Gastrocnemius medialis (tissue), 4 donors: Measurements from ENCODE around the gene KIF7. TPM values are rescaled to one million over a fixed set of nuclear protein-coding genes. Genes with fewer than 3 reads are reported as not detected.
A peak's percentile ranks its signal among the peaks of the same experiment; 100 is the strongest.

Experiments
- ATAC-seq, 2 donors: fragments of 150-250 bp; one replicate each; pipeline ENCODE4 v1.9.1; 2016
- DNase-seq, 2 donors: peaks; one replicate each; pipeline ENCODE4 v3.0.0-alpha.2; 2019
- H3K27ac ChIP-seq, 4 donors: fragments of 200-600 bp; sonication (generic); 1 replicate in 1 of 4; 2 replicates in 3 of 4; pipeline ENCODE4 v1.5.1; 2016 to 2018; ENCODE audit warnings: mild to moderate bottlenecking in 2 of 4, moderate library complexity in 1 of 4
- H3K27me3 ChIP-seq, 3 donors: fragments of 200-600 bp; sonication (generic) in 2 of 3; 1 replicate in 1 of 3; 2 replicates in 2 of 3; pipeline versions ENCODE4 v1.5.1 to v1.6.0; 2016 to 2019; ENCODE audit warnings: mild to moderate bottlenecking in 1 of 3, moderate library complexity in 1 of 3
- H3K36me3 ChIP-seq, 2 donors: fragments of 200-600 bp; sonication (generic) in 1 of 2; one replicate each; pipeline ENCODE4 v1.5.1; 2017 to 2018
- H3K4me1 ChIP-seq, 2 donors: fragments of 200-600 bp; sonication (generic) in 1 of 2; one replicate each; pipeline ENCODE4 v1.5.1; 2016 to 2017; ENCODE audit warnings: mild to moderate bottlenecking in 2 of 2
- H3K4me3 ChIP-seq, 4 donors: fragments of 200-600 bp; sonication (generic) in 3 of 4; 1 replicate in 1 of 4; 2 replicates in 3 of 4; pipeline ENCODE4 v1.5.1; 2016 to 2019; ENCODE audit warnings: mild to moderate bottlenecking in 2 of 4
- H3K9me3 ChIP-seq, 3 donors: fragments of 200-600 bp; sonication (generic) in 2 of 3; 1 replicate in 1 of 3; 2 replicates in 2 of 3; pipeline ENCODE4 v1.5.1; 2016 to 2019
- POLR2A ChIP-seq, 2 donors: fragments of 450-650 bp; IDR thresholded peaks; one replicate each; pipeline ENCODE4 v1.6.1; 2017; ENCODE audit warnings: antibody characterized with exemption in 2 of 2, mild to moderate bottlenecking in 2 of 2, moderate library complexity in 2 of 2
- in situ Hi-C, 4 donors: fragments of 200-750 bp; cut with MboI; loops; one replicate each; pipeline versions ENCODE4 v1.15.0 to v1.8.0; 2017; ENCODE audit warnings: low sequenced_read_pairs in 4 of 4
- intact Hi-C: fragments of 100-400 bp; cut with DNase I; formaldehyde crosslinking; loops from one replicate; pipeline ENCODE4 v1.15.1; 2023; ENCODE audit warnings: low total_unique reads
- total RNA-seq, 4 donors: library from RNA; depleted of rRNA; stranded (reverse); fragments of >200 nt; gene quantifications; one replicate each; pipeline versions ENCODE4 v1.1.0 to v1.2.3, GENCODE V29; 2016
- TF ChIP-seq, protein P1 (sequence below), 5 experiments: fragments of 450-650 bp in 3 of 5; fragments of 200-600 bp in 2 of 5; sonication (generic) in 2 of 5; IDR thresholded peaks in 4 of 5; conservative IDR thresholded peaks in 1 of 5; 1 replicate in 4 of 5; 2 replicates in 1 of 5; pipeline ENCODE4 v1.5.1; 2016 to 2019; ENCODE audit warnings: antibody characterized with exemption in 5 of 5, mild to moderate bottlenecking in 3 of 5, moderate library complexity in 3 of 5

The KIF7 gene
- under 1 TPM; 0.19 to 0.66 (median 0.61) TPM for total RNA-seq

DNA sequence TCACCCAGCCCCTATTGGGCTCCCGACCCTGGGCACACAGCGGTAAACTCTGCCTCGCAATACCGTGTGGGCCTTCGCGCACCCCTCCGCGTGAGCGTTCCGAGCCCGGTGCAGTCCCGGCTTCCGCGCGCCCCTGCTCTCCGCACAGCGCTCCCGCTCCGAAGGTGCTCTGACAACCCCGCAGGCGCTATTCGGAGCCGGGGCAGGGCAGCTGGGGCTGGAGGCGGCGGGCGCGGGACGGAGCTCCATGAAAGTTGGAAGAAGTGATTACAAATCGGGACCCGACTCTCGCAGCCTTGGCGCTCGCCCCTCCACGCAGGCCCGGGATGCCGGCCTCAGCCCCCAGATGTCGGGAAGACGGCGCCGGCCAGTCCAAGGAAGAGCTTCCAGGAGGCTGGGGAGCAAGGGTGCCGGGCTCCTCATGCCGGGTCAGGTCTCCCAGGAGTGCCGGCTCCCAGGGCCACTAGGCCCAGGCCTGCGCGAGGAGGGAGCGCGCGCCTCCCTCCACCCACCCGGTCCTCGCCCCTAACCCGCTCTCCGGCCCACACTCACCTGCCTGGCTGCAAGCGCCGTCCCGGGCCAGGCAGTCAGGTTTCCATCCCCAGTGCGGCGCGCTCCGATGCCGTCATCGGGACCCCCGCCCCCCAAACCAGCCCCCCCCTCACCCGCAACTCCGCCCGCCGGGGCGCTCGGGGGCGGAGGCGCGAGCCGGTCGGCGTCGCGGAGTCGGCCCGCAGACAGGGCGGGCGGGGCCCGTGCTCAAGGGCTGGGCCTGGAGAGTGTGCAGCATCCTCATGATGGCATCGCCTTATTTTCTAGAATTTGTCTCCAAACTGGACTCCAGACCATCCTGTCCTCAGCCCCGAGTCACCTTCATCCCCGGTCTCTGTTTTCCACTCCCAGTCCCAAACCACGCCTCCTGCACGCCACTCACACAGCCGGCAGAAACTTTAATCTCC is at the start of gene KIF7:
KIF7 (minus strand) TSS at position 621 of the 959 bp plus-strand sequence. CDS start 2,537 bp downstream, outside the sequence.
- H3K36me3 ChIP-seq: no peaks in the 10 kb centered on the region
- no peaks in the 10 kb centered on the region for H3K9me3 ChIP-seq
- peak; percentile 32 to 53 for ATAC-seq
- TF ChIP-seq, protein P1, sequence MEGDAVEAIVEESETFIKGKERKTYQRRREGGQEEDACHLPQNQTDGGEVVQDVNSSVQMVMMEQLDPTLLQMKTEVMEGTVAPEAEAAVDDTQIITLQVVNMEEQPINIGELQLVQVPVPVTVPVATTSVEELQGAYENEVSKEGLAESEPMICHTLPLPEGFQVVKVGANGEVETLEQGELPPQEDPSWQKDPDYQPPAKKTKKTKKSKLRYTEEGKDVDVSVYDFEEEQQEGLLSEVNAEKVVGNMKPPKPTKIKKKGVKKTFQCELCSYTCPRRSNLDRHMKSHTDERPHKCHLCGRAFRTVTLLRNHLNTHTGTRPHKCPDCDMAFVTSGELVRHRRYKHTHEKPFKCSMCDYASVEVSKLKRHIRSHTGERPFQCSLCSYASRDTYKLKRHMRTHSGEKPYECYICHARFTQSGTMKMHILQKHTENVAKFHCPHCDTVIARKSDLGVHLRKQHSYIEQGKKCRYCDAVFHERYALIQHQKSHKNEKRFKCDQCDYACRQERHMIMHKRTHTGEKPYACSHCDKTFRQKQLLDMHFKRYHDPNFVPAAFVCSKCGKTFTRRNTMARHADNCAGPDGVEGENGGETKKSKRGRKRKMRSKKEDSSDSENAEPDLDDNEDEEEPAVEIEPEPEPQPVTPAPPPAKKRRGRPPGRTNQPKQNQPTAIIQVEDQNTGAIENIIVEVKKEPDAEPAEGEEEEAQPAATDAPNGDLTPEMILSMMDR (IDR thresholded peaks at IDR 0.05 in 4 of 5, conservative IDR thresholded peaks at IDR 0.05 in 1 of 5): no peak
- peaks cover 4 to 10% of the 10 kb centered on the region in 2 donors for H3K4me1 ChIP-seq
- DNase-seq: no peak
- intact Hi-C loops (no loop called here), in situ Hi-C loops (no loop called here)
- peak within 1 kb of the TSS; percentile 57 to 71 (median 64) for H3K4me3 ChIP-seq
- H3K27ac ChIP-seq: peak within 1 kb of the TSS in 2 of 4 donors; percentile 5 to 9
- H3K27me3 ChIP-seq: peaks cover 3 to 15% (median 8%) of the 10 kb centered on the region in 3 donors

DNA sequence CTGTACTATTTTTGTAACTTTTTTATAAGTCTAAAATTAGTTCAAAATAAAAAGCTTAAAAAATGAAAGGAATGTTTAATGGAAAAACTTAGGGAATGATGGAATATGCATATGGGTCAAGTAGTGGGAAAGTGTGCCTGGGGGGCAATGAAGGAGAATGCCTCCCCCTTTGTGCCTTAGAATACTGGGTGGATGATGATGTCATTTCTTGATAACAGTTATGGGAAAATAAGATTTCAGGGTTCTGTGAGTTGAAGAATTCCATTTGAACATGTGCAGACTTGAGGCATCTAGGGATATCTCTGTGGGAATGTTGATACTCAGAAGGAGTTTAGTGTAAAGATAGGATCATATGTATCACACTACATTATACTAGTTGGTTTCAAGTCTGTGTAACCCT is 49.1 kb upstream of the KIF7 start:
- Histone ChIP-seq H3K4me3 (no peak overlapping the region), H3K9me3 (no peaks in the 10 kb centered on the region), H3K27me3 (no peaks in the 10 kb centered on the region), H3K36me3 (no peaks in the 10 kb centered on the region), H3K4me1 (no peaks in the 10 kb centered on the region), H3K27ac (no peak overlapping the region)
- no peak for TF ChIP-seq POLR2A (IDR thresholded peaks at IDR 0.05)
- TF ChIP-seq, protein P1 (IDR thresholded peaks at IDR 0.05 in 4 of 5, conservative IDR thresholded peaks at IDR 0.05 in 1 of 5): no peak
- in situ Hi-C loops: no loop called here
- DNase-seq (no peak), ATAC-seq (no peak)
- intact Hi-C loops: no loop called here

DNA sequence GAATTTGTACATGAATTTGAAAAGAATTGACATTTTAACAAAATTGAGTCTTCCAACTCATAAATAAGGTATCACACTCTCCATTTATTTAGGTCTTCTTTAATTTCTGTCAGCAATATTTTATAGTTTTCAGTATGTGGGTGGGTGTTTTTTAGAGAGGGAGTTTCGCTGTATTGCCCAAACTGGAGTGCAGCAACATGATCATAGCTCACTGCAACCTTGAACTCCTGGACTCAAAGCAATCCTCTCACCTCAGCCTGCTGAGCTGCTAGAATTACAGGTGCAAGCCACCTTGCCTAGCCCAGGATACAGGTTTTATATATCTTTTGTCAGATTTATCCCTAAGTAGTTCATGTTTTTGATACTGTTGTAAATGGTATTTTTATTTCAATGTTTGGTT is 39.9 kb upstream of the KIF7 start:
- no peak overlapping the region for H3K27ac ChIP-seq
- DNase-seq (no peak), ATAC-seq (no peak)
- H3K36me3 ChIP-seq: no peaks in the 10 kb centered on the region
- TF ChIP-seq, protein P1 (IDR thresholded peaks at IDR 0.05 in 4 of 5, conservative IDR thresholded peaks at IDR 0.05 in 1 of 5): no peak
- no peak for TF ChIP-seq POLR2A (IDR thresholded peaks at IDR 0.05)
- no peak overlapping the region for H3K4me3 ChIP-seq
- H3K4me1 ChIP-seq: peaks cover under 1 to 4% of the 10 kb centered on the region in 2 donors
- intact Hi-C loops: loop anchor here (10.0 kb wide), 1 partner anchor 50 kb away; no protein-coding TSS in a partner anchor
- no peaks in the 10 kb centered on the region for H3K27me3 ChIP-seq
- in situ Hi-C loops: no loop called here
- no peaks in the 10 kb centered on the region for H3K9me3 ChIP-seq

DNA sequence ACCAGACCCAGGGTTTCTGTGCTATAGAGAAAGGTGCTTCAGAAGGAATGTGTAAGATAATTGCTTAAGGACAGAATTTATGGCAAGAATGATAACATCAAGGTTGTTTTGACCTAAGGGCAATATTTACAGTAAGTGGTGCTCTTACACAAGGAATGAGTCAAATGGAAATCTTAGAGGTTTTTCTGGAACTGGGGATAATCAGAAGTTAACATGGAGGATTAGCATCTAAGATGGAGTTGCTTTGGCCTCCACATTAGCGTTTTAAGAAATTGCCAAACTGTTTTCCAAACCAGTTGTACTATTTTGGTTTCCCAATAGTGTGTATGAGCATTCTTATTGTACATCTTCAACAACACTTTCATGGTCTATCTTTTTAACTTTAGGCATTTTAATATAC is 38.4 kb upstream of the KIF7 start:
- Histone ChIP-seq H3K36me3 (no peaks in the 10 kb centered on the region), H3K4me1 (peaks cover 12% of the 10 kb centered on the region in 2 donors), H3K27me3 (no peaks in the 10 kb centered on the region), H3K27ac (no peak overlapping the region), H3K9me3 (no peaks in the 10 kb centered on the region), H3K4me3 (no peak overlapping the region)
- in situ Hi-C loops (no loop called here), intact Hi-C loops (loop anchor here (10.0 kb wide), 1 partner anchor 49 kb away; no protein-coding TSS in a partner anchor)
- DNase-seq (no peak), ATAC-seq (no peak)
- no peak for TF ChIP-seq POLR2A (IDR thresholded peaks at IDR 0.05)
- TF ChIP-seq, protein P1 (IDR thresholded peaks at IDR 0.05 in 4 of 5, conservative IDR thresholded peaks at IDR 0.05 in 1 of 5): no peak
